HepG2 (cell line): ENCODE data around the gene SETD1B. TPM values are rescaled to one million over a fixed set of nuclear protein-coding genes. Genes with fewer than 3 reads are reported as not detected.
A peak's percentile ranks its signal among the peaks of the same experiment; 100 is the strongest.

Source experiments
- BORCS8-MEF2B ChIP-seq: sonication (generic); formaldehyde crosslinking; IDR thresholded peaks from 2 replicates; pipeline ENCODE4 v1.8.0; 2022; ENCODE audit warnings: mild to moderate bottlenecking, missing genetic modification reagents
- ETV5 ChIP-seq: IDR thresholded peaks from 2 replicates; pipeline ENCODE4 v1.6.1; 2018; ENCODE audit warnings: missing biosample characterization, missing genetic modification reagents, inconsistent platforms, borderline replicate concordance
- HES4 ChIP-seq: sonication (generic); formaldehyde crosslinking; IDR thresholded peaks from 2 replicates; pipeline ENCODE4 v1.9.0; 2021; ENCODE audit warnings: mild to moderate bottlenecking, missing genetic modification reagents, borderline replicate concordance
- RARA ChIP-seq: IDR thresholded peaks from 2 replicates; pipeline ENCODE4 v1.6.1; 2016; ENCODE audit warnings: missing genetic modification reagents, missing compliant biosample characterization
- SOX5 ChIP-seq: IDR thresholded peaks from 2 replicates; pipeline ENCODE4 v1.6.1; 2016; ENCODE audit warnings: borderline replicate concordance
- ZKSCAN5 ChIP-seq: sonication (generic); formaldehyde crosslinking; IDR thresholded peaks from 2 replicates; pipeline ENCODE4 v1.5.1; 2020; ENCODE audit warnings: mild to moderate bottlenecking, missing genetic modification reagents
- ZNF205 ChIP-seq: IDR thresholded peaks from 2 replicates; pipeline ENCODE4 v1.6.1; 2018; ENCODE audit warnings: missing biosample characterization, missing genetic modification reagents
- ZNF264 ChIP-seq: sonication (generic); formaldehyde crosslinking; IDR thresholded peaks from 2 replicates; pipeline ENCODE4 v1.4.0; 2020; ENCODE audit warnings: missing genetic modification reagents
- ZNF383 ChIP-seq: sonication (generic); formaldehyde crosslinking; IDR thresholded peaks from 2 replicates; pipeline ENCODE4 v1.4.0; 2020; ENCODE audit warnings: missing genetic modification reagents, mild to moderate bottlenecking, borderline replicate concordance
- ZNF691 ChIP-seq: sonication (generic); formaldehyde crosslinking; IDR thresholded peaks from 2 replicates; pipeline ENCODE4 v1.4.0; 2020; ENCODE audit warnings: missing genetic modification reagents, low read depth, mild to moderate bottlenecking, borderline replicate concordance
- ZNF768 ChIP-seq: sonication (generic); formaldehyde crosslinking; IDR thresholded peaks from 2 replicates; pipeline ENCODE4 v1.4.0; 2020; ENCODE audit warnings: missing genetic modification reagents
- ZNF772 ChIP-seq: sonication (generic); formaldehyde crosslinking; IDR thresholded peaks from 2 replicates; pipeline ENCODE4 v1.5.0; 2020; ENCODE audit warnings: mild to moderate bottlenecking, missing genetic modification reagents
- polyA plus RNA-seq, 8 experiments: library from polyadenylated mRNA; depleted of rRNA in 3 of 8; stranded (reverse) in 7 of 8; unstranded in 1 of 8; fragments of >200 nt; fragmentation: Illumina TruSeq in 4 of 8; extraction: Trizol in 4 of 8; gene quantifications; 2 replicates each; pipeline versions ENCODE4 v1.2.1 to v1.2.3, GENCODE V29; 2011 to 2016; ENCODE audit warnings: low read depth in 4 of 8, missing spikeins in 1 of 8, mixed read lengths in 1 of 8; ENCODE audit not compliant: insufficient read depth in 1 of 8
- total RNA-seq, 5 experiments: library from RNA; depleted of rRNA; stranded (reverse); fragments of >200 nt; fragmentation: Illumina TruSeq; extraction: Trizol; gene quantifications; 2 replicates each; pipeline ENCODE4 v1.2.3, GENCODE V29; 2016; ENCODE audit warnings: low read depth in 1 of 5
- TF ChIP-seq, protein P1 (sequence below): sonication (generic); formaldehyde crosslinking; IDR thresholded peaks from 2 replicates; pipeline ENCODE4 v1.8.0; 2022; ENCODE audit warnings: mild to moderate bottlenecking, missing genetic modification reagents, moderate library complexity

Gene SETD1B
- total and polyA plus RNA-seq, 2 of the 13 experiments (the other 11 are each of a cell fraction or from before 2014, with no cell fraction given): 1.1 to 1.4 TPM

DNA sequence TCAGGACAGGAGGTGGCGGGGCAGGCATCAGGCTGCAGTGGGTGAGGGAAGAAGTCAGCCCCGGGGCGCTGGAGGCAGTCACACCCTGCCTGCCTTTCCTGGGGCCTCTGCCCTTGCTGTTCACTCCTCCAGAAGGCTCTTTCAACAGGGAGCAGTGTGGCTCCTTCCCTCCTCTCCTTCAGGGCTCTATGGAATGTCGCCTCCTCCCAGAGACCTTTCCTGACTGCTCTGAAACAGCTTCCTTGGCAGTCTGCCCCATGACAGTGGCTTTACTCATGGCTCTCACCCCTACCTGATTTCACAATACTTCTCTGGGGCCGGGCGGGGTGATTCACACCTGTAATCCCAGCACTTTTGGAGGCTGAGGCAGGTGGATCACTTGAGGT is 17.4 kb upstream of the SETD1B start (continued):
- TF ChIP-seq ZNF264 (CRISPR knock-in tag): 0 out of 2 replicates have a peak, but pooled peaks have one; percentile 53
- no peak for TF ChIP-seq ETV5 (CRISPR knock-in tag)
- 0 out of 2 replicates have a peak, but pooled peaks have one; percentile 33 for TF ChIP-seq BORCS8-MEF2B (CRISPR knock-in tag)
- TF ChIP-seq, protein P1, sequence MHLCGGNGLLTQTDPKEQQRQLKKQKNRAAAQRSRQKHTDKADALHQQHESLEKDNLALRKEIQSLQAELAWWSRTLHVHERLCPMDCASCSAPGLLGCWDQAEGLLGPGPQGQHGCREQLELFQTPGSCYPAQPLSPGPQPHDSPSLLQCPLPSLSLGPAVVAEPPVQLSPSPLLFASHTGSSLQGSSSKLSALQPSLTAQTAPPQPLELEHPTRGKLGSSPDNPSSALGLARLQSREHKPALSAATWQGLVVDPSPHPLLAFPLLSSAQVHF (CRISPR knock-in tag): no peak
- TF ChIP-seq ZKSCAN5: no peak
- TF ChIP-seq ZNF772 (CRISPR knock-in tag): no peak
- no peak for TF ChIP-seq ZNF383 (CRISPR knock-in tag)
- no peak for TF ChIP-seq ZNF691 (CRISPR knock-in tag)
- peak; percentile 27; the same call in 1 of the 2 replicates for TF ChIP-seq RARA (CRISPR knock-in tag)
- no peak for TF ChIP-seq HES4
- TF ChIP-seq ZNF768 (CRISPR knock-in tag): peak; percentile 77; the same call in 1 of the 2 replicates
- TF ChIP-seq ZNF205 (CRISPR knock-in tag): no peak
- TF ChIP-seq SOX5 (CRISPR knock-in tag): peak; percentile 41; the same call in 1 of the 2 replicates
